CD4-positive, alpha-beta T cell treated with Interleukin-12 subunit alpha and Interleukin-12 subunit beta, for 1 hour (primary cell): Measurements from ENCODE around the gene PRKG2.

ENCODE experiments used
- DNase-seq: peaks from one replicate; pipeline ENCODE4 v3.0.0-alpha.2; 2020

Gene PRKG2

DNA sequence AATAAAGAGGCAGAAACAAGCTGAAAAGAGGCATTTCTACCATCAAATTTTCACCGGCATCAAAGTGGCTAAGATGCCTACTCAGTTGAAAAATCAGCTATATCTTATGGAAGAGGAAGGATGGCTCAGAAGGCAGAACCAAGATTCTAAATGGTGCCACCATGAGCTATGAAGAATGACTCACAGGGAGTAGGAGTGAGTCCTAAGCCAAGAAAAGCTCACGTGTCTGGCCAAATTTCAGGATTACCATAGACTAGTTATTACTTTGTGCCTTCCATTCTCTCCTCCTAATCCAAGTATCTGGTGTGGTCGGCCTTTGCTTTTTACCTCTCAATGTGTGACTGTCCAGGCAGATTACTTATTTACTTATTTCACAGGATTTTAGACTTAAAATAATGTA is 129.7 kb downstream of the PRKG2 start:
- DNase-seq = no peak

DNA sequence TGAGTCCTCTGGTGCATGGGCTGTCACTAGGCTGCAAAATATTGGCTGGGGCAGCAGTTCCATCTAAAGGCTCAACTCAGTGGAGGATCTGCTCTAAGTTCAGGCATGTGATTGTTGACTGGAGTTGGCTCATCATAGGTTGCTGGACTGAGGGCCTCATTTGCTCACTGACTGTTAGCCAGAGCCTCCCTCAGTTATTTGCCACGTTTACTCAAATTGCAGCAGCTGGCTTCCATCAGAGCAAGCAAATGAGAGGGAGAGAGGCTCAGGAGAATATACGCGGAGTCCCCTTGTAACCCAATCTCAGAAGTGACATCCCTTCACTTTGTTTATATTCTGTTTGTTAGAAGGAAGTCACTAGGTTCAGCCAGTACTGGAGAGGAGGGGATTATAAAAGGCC is 130.4 kb downstream of the PRKG2 start:
- no peak for DNase-seq

DNA sequence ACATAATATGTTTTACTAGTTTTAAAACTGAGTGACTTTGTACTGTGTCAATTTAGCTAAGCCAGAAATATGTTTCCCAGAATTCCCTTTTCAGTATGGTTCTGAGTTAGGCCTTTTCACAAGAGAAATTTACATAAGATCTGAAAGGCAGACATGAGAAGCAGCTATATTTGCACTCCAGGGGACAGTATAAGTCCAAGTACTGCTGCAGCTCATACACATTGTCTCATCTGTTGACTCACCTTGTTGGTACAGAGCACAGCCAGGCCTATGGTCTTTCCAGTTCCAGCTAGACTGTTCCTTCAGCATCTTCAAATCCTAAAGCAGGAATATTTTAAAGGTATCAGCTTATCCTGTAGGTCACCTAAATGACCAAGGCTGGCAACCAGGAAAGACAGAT is 131.0 kb downstream of the PRKG2 start:
- no peak for DNase-seq

DNA sequence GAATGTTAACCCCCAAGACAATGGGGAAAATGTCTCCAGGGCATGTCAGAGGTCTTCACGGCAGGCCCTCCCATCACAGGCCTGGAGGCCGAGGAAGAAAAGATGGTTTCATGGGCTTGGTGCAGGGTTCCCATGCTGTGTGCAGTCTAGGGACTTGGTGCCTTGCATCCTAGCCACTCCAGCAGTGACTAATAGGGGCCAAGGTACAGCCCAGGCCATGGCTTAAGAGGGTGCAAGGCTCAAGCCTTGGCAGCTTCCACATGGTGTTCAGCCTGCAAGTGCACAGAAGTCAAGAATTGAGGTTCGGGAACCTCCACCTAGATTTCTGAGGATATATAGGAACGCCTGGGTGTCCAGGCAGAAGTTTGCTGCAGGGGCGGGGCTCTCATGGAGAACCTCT is 133.9 kb downstream of the PRKG2 start:
- DNase-seq = no peak

DNA sequence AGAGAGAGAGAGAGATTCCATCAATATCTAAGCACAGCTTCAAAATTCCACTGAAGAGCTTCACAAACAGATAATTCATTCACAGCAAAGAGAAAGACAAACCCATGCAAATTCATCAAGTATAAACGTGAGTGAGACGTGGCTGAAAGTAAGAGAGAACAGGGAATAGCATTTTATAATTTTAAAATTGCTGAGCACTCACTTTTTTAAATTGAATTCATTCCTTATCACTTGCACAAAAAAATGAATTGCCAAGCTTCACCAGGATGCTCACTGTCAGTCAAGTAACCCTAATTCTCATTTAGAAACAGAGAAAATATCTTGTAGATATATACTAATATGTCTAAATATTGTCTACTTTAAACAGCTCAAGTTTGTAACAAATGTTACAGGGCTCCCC is 144.0 kb downstream of the PRKG2 start:
- DNase-seq = no peak

DNA sequence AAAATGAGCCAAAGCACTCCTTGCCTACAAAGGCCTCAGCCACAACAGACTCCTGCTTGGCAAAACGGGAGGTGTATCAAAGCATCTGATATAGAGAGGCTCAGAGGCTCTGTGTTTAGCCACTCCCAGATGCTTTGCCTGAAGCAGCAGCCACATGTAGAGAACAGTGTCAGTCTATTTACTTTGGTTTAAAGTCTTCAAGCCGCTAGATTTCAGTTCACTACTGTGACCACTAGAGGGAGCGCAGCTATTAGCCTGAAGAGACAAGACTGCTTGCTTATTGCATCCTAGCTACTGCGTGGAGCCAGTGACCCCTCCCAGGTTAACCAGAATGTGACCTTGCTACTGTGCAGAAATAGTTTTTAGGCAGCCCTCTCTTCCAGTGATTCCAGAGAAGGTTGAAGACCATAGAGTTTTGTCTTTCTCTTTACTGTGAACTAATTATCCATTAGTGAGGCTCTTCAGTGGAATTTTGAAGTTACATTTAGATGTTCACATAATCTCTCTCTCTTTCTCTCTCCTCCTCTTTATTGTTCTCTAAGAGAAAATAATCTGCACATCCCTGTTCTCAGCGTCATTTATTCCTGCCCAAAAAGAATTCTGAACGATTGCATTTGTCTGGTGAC is 145.2 kb downstream of the PRKG2 start:
- peak; percentile 66 for DNase-seq

DNA sequence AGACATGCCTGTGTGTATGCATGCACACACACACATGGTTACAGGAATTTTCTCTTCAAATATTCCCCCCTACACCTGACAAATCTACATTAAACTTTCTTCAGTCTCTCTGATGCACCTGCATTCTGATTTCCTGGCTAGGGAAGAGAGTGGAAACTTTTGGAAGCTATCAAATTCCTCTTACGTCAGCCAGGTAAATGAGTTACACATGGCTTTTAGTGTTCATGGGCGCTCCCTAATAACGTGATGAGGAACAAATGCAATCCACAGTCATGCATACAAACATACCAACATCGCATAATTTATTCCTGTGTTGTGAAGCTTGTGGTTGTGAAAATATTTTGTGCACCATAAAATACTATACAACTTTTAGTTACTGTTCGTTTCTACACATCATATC is 149.6 kb downstream of the PRKG2 start:
- DNase-seq = no peak

DNA sequence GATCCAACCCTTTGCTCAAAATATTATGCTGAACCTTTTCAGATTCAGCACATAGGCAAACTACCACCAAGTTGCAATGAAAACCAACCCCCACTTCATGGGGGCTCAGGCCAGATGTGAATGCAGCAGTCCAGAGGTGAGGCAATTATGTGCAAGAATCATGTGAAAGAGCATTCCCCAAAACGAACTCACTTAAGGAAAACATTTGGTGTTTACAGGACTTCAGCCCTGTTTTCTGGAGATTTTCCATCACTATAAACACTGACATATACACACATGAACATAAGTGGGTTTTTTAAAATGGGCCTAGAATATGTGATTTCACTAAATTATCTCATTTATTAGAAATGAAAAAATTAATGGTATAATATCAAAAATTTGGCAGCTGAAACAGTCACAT is 153.0 kb downstream of the PRKG2 start:
- DNase-seq = no peak

DNA sequence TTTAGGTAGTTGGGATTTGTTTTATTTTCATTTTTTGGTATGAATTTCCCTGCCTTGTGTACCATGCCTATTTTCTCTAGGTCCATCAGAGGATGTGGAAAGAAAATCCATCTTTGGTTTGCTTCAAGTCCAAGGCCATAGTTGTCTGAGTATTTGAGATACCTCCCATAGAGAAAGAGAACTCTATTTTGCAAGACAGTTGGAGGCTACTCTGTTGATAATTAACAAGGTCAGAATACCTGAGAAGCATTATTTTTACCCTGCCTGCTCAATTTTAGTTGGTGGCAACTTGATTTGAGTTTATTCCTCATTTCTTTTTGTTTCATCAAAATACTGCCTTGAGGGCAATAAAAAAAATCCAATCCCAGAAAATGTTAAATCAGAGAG is 153.7 kb downstream of the PRKG2 start:
- no peak for DNase-seq

DNA sequence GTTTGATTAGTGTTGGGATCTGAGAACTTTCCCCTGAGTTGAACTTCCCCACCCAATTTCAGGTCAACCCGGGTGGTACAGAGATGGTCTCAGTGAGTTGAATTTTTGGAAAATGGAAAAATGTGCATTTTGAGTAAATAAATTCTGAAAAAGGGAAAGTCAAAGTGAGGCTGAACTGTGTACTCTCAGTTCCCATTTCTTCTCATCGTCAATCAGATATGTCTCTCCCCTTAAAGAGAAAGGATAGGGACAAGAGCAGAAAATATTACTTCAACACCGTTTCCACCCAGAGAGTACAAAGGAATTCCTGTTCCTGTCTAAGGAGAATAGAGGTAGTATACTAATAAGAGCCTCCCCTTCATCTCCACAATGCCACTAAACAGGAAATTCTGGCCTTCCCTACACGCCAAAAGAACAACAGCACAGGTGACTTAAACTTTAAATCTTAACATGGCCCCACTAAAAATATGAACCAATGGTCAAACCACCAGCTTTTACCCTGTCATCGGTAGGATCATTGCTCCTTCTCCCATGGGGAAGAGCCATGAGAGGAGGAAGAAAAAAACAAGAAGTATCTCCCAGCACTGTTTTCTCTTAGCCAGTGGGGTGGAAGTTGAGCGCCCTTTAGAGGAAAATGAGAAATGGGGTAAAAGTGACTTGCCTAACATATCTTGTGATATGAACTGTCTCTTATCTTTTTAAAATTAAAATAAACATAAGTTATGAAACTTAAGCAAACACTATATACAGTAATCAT is 154.3 kb downstream of the PRKG2 start:
- DNase-seq = no peak

DNA sequence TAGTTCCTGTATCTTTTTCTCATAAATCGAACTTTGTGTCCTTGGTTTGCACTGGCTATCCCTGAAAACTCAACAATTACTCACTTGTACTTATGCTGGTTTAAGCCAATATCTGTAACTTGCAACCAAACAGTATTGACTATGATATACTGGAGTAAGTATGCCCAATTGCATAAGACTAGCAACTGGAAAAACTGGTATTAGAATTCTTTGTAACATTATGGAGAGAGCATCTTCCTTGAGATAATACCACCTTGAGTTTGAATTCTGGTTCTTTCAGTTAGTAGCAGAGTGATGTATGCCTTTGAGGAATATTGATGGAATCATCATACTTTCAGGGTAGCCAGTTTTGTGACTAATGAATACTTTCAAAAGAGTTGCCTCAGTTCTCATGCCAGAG is 156.4 kb downstream of the PRKG2 start:
- DNase-seq = no peak

DNA sequence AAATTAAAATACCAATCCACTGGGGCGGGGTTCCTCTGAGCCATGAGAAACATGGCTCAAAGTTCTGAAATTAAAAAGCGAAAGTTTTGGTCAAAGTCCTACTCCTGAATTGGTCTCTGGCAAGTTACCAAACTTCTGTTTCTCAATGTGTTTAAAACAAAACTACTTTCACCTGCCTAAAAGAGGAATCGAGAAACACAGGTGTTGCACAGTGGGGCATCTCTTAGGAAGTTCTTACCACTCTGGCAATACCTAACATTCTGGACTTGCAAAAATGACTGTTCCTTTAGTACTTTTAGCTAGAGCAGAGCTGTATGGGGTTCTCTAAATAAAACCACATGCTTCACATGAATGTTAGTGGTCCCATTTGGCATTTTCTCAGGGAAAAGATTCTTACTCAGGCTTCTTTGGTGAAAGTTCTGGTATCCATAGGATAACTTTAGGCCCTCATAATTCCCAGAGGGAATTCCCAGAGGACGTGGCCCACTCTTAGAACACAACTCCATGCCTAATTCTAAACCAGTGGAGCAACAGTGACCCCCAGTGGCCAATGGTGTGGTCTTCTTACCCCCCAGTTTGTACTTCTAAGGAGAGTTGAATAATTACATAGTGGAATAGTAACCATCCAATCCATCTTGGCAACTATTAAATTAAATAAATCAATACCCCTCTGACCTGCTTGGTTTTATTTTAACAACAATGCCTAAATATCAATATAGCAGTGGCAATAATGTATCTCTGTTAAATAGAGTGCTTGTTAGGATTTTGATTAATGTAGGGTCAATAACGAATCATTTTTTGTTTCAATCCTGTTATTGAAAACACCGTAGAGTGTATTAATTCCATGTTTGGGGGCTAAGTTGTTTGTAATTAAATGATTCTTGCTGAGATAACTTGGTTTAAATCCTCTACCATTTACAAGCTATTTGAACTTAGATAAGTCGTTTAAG is 162.6 kb downstream of the PRKG2 start:
- peak; percentile 28 for DNase-seq

DNA sequence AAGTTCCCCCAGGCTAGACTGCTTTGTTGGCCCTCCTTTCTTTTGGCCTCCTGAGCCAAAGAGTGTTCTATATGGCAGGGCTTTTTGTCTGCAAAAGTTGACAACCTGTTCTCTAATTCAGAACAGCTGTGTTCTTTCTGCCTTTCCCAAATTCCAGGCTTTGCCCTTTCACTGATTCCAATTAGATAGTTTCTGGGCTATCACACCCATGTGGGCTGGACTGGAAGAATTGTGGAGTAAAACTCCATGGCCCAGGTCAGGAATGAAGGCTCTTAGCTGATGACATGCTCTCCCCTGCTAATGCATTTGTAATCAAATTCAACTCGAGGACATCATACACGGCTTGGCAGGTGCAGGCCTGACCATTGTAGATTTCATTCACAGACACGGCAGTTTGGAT is 165.1 kb downstream of the PRKG2 start:
- DNase-seq = no peak

DNA sequence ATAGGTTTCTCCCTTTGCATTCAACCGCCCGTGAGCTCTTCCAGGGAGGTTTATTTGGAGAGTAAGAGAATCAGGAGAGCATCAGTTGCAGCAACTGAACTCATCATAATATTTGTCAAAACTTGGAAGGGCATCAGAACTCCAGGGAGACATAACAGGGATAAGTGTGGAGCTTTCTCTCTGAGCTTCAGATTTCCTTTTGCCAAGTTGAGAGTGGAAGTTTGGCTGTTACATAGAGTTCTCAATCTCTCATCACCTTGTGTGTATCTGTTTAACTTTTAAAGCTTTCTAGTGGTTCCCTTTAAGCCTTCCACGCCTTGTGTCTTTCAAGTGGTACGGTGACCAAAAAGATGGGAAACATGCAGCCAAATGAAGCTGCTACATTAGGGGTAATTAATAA is 165.7 kb downstream of the PRKG2 start:
- no peak for DNase-seq

DNA sequence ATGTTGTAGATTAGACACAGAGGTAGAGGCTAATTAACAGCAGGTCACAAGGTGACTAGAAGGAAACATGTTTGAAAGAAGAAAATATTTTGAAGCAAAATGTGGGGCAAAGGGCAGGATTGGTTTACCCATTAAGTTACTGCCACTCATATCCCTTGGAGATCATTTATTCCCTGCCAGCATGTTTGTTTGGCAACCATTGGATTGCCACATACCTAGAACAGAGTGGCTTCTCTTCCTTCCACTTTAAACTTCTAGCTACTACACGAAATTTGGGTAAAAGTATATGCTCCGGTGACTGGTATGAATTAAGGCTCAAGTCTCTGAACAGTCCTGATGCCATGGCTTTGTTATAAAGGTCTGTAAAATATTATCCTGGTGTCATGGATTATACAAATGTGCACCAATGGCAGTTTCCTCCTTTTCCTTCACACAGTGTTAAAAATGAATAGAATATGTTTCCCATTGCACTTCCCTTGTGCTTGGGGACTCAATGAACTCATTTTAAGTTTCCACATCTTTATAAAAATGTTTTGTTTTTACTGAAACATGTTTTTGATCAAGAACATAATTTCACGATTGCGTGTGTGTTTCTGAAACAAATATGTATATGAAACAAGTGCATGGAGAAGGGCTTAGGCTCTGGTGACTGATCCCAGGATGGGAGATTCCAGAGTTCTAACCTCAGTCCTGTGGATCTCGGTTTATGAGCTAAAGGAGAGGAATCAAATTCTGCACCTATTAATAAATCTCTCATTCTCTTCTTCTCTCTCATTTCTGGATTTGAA is 172.2 kb downstream of the PRKG2 start:
- no peak for DNase-seq

DNA sequence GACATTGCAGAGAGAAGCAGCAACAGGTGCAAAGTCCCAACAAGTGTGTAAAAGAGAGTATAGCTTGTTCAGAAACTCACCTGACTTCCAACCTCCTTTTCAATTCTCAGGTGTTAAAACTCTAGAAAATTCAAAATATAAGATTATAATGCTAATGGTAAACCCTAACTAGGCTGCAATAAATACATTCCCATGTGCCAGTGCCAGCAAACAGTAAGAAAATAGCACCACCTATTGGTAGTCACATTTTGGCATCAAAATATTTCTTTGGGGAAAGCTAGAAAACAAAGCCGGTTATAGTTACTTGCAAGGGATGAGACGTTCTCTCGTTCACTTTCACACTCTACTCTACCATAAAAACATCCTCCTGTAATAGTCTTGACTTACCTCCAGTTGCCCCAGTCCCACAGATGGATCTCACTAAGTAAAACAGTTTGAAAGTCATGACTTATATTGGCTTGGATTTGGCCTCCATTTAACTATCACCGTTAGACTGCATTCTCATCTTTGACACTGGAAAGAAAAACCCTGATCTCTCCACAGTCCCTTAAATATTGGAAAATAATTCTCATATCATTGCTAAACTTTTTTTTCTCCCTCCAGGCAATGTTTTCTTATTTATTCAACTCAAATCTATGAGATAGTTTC is 174.9 kb downstream of the PRKG2 start:
- DNase-seq = peak; percentile 51

DNA sequence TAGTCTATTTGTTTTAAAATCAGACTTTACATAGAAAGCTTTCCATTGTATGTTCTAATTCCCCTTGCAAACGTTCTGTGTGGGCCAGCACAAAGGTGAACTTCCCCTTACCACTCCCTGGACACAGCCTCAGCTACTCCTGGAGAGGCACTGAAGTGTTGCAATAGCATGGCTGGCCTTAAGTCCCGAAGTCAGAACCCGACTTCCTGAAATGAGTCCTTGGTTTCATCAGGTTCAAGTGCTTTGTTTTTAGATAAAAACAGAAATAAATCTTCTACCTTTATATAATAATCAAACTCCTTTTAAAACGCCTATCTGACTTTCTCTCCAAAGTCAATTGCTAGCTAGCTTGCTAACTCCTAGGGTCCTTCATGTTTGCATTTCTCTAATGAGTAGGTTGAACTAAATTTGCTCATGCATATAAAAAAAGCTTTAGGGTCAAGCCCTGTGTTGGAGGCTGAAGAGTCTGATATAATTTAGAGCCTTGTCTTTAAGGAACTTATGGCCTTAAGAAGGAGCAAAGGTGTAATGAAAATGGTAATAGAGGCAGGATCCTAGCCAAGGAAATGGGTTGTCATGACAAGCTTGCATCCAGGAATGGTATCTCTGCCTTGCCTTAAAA is 175.6 kb downstream of the PRKG2 start:
- DNase-seq = no peak

DNA sequence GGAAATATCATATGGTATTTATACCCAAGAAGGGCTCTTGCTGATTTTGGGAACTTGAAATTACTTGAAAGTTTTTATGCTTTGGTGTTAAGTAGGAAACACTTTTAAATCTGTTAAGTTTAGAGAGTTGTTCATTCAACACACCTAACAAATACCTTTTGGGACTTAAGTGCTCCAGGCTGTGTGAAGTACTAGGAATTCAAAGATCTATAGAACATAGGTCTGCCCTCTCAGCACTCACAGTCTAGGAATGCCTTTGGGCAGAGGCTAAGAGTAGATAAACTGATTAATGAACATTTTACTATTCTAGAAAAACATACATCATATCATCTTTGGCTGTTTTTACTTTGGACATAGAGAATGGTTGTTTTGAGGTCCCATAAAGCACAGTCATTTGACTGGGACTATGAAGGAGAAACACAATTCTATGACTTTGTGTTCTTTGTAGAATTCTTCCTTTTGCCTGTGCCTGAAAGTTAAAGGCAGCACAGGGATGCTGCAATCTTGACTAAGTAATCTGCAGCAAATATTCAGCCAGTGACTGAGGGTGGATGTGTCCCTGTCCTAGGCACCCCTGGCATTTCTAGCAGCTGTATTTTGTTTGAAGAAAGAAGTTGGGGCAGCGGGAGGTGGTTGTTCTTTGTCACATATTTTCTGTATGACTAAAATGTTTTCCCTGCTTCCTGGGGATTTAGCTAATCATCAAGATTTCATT is 176.2 kb downstream of the PRKG2 start:
- DNase-seq = no peak
